ENCODE measurements around the gene KIF26A. TPM values are rescaled to one million over a fixed set of nuclear protein-coding genes. Genes with fewer than 3 reads are reported as not detected.

The KIF26A gene
- total and polyA plus RNA-seq, 8 donors, result 3.6 to 13.2 (median 7.1) TPM

DNA sequence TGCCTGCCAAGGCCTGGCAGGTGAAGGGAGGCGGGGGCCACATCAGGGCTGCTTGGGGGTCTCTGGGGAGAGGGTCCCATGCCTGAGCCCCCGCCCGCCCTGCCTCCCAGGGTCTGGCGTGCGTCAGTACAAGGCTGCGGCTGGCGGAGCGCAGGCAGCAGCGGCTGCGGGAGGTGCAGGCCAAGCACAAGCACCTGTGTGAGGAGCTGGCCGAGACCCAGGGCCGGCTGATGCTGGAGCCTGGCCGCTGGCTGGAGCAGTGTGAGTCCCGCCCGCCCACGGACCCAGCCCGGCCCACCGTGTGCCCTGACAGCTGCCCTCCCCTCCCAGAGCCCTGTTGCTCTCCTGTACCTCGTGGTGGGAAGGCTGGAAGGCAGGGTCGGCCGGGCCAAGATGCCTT is 40.7 kb downstream of the KIF26A start:
- Histone ChIP-seq H3K27ac (no peak overlapping the region), H3K4me1 (no peaks in the 10 kb centered on the region), H3K27me3 (no peaks in the 10 kb centered on the region), H3K4me3 (no peak overlapping the region), H3K9me3 (no peaks in the 10 kb centered on the region), H3K36me3 (peaks cover 0 to 13% (median 0%) of the 10 kb centered on the region in 3 donors)
- ATAC-seq, result no peak
- WGBS, 2 donors, result 74 to 86% methylated on average over 21 of the region's 21 CpGs
- intact Hi-C loops (cut with DNase I), result no loop called here
- FAIRE-seq, result no peak
- DNase-seq, result no peak
- TF ChIP-seq, protein P1, sequence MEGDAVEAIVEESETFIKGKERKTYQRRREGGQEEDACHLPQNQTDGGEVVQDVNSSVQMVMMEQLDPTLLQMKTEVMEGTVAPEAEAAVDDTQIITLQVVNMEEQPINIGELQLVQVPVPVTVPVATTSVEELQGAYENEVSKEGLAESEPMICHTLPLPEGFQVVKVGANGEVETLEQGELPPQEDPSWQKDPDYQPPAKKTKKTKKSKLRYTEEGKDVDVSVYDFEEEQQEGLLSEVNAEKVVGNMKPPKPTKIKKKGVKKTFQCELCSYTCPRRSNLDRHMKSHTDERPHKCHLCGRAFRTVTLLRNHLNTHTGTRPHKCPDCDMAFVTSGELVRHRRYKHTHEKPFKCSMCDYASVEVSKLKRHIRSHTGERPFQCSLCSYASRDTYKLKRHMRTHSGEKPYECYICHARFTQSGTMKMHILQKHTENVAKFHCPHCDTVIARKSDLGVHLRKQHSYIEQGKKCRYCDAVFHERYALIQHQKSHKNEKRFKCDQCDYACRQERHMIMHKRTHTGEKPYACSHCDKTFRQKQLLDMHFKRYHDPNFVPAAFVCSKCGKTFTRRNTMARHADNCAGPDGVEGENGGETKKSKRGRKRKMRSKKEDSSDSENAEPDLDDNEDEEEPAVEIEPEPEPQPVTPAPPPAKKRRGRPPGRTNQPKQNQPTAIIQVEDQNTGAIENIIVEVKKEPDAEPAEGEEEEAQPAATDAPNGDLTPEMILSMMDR (IDR thresholded peaks at IDR 0.05), result no peak

DNA sequence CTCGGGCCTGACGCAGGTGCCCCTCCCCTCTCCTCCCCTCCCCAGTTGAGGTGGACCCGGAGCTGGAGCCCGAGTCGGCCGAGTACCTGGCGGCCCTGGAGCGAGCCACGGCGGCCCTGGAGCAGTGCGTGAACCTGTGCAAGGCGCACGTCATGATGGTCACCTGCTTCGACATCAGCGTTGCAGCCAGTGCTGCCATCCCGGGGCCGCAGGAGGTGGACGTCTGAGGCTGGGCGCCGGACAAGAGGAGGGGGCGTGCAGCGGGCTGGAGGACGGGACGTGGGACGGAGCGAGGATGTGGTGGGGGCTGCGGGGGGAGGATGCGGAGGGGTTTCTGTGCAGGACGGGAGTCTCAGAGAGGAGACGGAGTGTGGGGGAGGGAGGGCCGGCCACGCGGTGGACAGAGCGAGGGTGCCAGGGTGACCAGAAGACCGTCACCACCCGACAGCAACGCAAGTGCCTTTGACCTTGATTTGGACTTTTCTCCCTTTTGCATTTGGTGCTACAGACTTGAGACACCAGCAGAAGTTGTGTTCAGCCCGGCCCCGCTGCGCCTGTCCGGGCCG is 41.3 kb downstream of the KIF26A start:
- FAIRE-seq (no peak), DNase-seq (peak in 1 of 6 donors; percentile 72), ATAC-seq (no peak)
- H3K9me3 ChIP-seq, result no peaks in the 10 kb centered on the region
- no peak overlapping the region for H3K27ac ChIP-seq
- no peak overlapping the region for H3K4me3 ChIP-seq
- TF ChIP-seq, protein P1 (IDR thresholded peaks at IDR 0.05), result no peak
- peaks cover 0 to 11% (median 0%) of the 10 kb centered on the region in 3 donors for H3K36me3 ChIP-seq
- H3K27me3 ChIP-seq, result no peaks in the 10 kb centered on the region
- no peaks in the 10 kb centered on the region for H3K4me1 ChIP-seq
- 81 to 95% methylated on average over 39 to 42 of the region's 42 CpGs for WGBS, 2 donors
- intact Hi-C loops (cut with DNase I), result no loop called here

DNA sequence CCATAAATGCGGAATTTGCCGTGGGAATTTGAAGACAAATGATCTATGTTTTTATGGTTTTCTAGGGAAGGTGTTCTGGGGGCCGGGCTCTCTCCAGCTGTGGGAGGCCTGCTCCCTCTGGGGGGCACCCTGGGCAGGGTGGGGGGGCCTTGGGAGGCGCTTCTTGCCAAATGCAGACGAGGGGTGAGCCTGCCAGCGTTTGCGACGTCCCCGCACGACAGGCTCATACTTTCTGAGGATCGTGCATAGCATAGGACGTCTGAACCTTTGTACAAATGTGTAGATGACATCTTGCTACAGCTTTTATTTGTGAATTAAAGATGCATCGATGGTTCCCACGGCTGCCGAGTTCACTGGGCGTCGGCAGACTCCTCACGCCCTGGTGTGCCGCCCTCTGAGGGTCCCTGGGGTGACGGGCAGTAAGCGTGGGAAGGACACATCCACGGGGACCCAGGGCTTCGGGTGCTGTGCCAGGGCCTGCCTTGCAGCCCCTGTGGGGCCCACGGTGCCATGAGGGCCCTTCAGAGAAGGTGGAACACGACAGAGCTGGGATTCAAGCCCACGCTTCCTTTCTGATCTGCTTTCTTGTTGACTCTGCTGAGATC is 42.3 kb downstream of the KIF26A start:
- no peak for ATAC-seq
- Histone ChIP-seq H3K4me3 (no peak overlapping the region), H3K27ac (no peak overlapping the region), H3K4me1 (no peaks in the 10 kb centered on the region), H3K36me3 (peaks cover 0 to 7% (median 0%) of the 10 kb centered on the region in 3 donors), H3K9me3 (no peaks in the 10 kb centered on the region), H3K27me3 (no peaks in the 10 kb centered on the region)
- TF ChIP-seq, protein P1 (IDR thresholded peaks at IDR 0.05), result no peak
- DNase-seq, result peak in 1 of 6 donors; percentile 58
- FAIRE-seq, result no peak
- WGBS, 2 donors, result 61 to 66% methylated on average over 26 of the region's 26 CpGs
- intact Hi-C loops (cut with DNase I), result no loop called here

DNA sequence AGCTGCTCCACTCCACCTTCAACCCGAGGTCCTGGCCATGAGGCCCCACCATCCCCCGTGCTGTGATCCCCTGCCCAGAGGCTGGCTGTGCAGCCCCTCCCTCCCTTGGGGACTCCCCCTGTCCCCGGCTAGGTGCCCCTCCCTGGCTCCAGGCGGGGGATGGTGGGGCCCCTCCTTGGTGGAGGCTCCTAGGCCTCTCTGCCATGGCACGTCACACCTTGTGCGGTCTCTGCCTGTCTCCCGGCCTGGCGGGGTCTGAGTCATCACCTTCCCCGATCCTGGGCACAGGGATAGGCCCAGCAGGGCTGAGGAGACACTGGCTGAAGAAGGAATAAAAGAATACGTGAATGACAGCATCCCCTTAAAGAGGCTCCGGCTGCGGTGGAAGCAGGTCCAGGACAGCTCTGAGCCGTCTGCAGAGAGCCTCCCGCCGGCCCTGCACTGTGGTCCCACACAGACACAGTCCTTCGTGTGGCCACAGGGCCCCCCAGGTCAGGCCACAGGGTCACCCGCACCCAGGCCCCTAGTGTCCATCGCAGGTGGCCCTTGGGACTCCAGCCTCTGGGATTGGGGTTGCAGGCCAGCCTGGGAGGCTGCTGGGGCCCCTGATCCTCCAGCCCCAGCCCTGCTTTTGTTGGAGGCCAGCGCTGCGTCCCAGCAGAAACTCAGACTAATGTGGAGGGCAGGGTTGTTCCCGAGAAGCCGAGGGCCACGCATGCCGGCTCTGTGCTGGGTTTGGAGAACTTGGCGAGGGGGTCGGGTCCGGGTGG is 43.6 kb downstream of the KIF26A start:
- Histone ChIP-seq H3K36me3 (no peaks in the 10 kb centered on the region), H3K9me3 (no peaks in the 10 kb centered on the region), H3K27me3 (no peaks in the 10 kb centered on the region), H3K4me3 (no peak overlapping the region), H3K27ac (no peak overlapping the region), H3K4me1 (no peaks in the 10 kb centered on the region)
- ATAC-seq (peak in 2 of 4 donors; percentile 3 to 14), FAIRE-seq (no peak), DNase-seq (peak in 1 of 6 donors; percentile 75)
- TF ChIP-seq, protein P1 (IDR thresholded peaks at IDR 0.05), result no peak
- 61 to 66% methylated on average over 27 of the region's 27 CpGs for WGBS, 2 donors
- intact Hi-C loops (cut with DNase I), result no loop called here
